IPS DF 19.7 (cell line): Measurements from ENCODE around the gene TSC2.
"Not testable (repeated sequence)": the region's sequence is repeated elsewhere in the genome, so short reads cannot be mapped to it uniquely, and the experiment has no call there.

Experiments used
- DNase-seq: peaks from one replicate; pipeline ENCODE4 v3.0.0-alpha.2; 2013; ENCODE audit warnings: low read depth, low spot score

Gene TSC2

GRCh38 chr16:2085669-2086068 is 37.9 kb downstream of the TSC2 start:
- DNase-seq: no peak

GRCh38 chr16:2086106-2086742 is 38.4 kb downstream of the TSC2 start:
- no peak for DNase-seq

GRCh38 chr16:2086812-2087747 is 39.3 kb downstream of the TSC2 start:
- DNase-seq: no peak

- DNase-seq: no peak
Measured at GRCh38 chr16:2087748-2088631, 40.2 kb downstream of the TSC2 start.

GRCh38 chr16:2088759-2089358 is 41.1 kb downstream of the TSC2 start:
- no peak for DNase-seq

GRCh38 chr16:2089706-2090480 is 42.1 kb downstream of the TSC2 start:
- DNase-seq: no peak

GRCh38 chr16:2090481-2090776 is 42.6 kb downstream of the TSC2 start:
- DNase-seq: no peak

GRCh38 chr16:2090777-2091546 is 43.2 kb downstream of the TSC2 start:
- no peak for DNase-seq

GRCh38 chr16:2091547-2092255 is 43.9 kb downstream of the TSC2 start:
- no peak for DNase-seq

GRCh38 chr16:2092256-2092620 is 44.5 kb downstream of the TSC2 start:
- DNase-seq: no peak

GRCh38 chr16:2092866-2093265 is 45.1 kb downstream of the TSC2 start:
- DNase-seq: no peak

- no peak for DNase-seq
Measured at GRCh38 chr16:2093793-2094192, 46.0 kb downstream of the TSC2 start.

GRCh38 chr16:2095315-2095853 is 47.6 kb downstream of the TSC2 start:
- DNase-seq: no peak

- no peak for DNase-seq
Measured at GRCh38 chr16:2095918-2096582, 48.3 kb downstream of the TSC2 start.

- no peak for DNase-seq
Measured at GRCh38 chr16:2096853-2097595, 49.2 kb downstream of the TSC2 start.

- not testable (repeated sequence) for DNase-seq
Measured at GRCh38 chr16:2097689-2098088, 49.9 kb downstream of the TSC2 start.

GRCh38 chr16:2101581-2101980 is 53.8 kb downstream of the TSC2 start:
- not testable (repeated sequence) for DNase-seq

GRCh38 chr16:2102471-2102870 is 54.7 kb downstream of the TSC2 start:
- DNase-seq: no peak
